GM21515 (cell line): ENCODE measurements around the gene OSBP2.

Source experiments
- ATAC-seq: cut with Tn5 transposase; IDR thresholded peaks from one replicate; pipeline ENCODE4 v1.9.1; 2021; ENCODE audit not compliant: unreplicated experiment

OSBP2 gene

DNA sequence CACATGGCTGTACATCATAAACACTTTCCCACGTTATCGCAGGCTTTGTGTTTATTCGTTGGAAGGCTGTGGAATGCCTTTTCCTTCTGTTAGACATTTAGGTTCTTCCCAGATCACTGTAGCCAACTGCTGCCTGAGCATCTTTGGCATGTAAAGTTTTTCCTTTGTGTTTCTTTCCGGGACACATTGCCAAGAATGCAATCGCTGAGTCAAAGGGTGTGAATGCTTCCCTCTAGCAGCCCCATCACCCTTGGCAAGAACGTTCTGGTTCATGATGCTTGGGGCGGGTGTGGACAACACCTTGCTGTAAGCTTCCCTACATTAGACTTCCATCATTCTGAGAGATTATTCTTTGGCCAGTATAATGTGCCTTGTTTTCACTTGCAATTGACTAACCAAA is 136.2 kb downstream of the OSBP2 start:
- no peak for ATAC-seq

DNA sequence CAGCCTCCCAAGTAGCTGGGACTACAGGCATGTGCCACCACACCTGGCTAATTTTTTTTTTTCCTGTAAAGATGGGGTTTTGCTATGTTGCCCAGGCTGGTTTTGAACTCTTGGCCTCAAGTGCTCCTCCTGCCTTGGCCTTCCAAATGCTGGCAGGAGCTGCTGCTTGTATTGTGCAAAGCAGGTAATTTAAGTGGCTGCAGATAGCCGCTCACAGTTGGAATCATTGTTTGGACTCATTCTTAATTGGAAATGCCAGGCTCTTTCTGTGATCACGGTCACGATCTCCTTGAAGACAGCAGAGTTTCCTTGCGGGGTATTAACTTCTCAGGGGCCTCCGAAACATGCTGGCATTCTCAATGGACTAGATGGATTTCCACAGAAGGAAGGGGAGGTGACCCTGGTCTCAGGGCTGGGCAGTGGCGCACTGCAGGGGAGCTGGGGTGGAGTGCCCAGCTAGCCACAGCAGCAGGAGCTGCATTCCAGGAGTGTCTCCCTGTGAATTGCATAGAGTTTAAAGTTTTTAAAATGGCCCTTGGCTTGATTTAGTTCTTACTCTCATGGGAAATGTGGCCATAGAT is 137.8 kb downstream of the OSBP2 start:
- no peak for ATAC-seq

DNA sequence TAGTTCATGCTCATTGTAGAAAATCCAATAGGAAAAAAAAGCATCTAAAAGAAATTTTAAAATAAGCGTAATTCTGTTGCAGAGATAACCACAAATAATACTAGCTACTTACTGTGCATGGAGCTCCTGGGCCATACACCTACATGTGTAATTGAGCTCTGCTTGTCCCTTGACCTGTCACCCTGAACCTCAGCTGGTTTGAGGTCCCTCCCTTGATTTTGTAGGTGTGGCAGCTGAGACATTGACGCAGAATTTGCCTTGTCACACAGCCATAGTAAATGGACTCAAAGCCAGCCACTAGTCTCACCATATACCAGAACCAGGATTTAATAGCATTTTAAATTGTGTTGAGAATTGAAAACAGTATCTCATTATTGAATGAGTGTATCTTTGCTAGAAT is 138.6 kb downstream of the OSBP2 start:
- no peak for ATAC-seq

DNA sequence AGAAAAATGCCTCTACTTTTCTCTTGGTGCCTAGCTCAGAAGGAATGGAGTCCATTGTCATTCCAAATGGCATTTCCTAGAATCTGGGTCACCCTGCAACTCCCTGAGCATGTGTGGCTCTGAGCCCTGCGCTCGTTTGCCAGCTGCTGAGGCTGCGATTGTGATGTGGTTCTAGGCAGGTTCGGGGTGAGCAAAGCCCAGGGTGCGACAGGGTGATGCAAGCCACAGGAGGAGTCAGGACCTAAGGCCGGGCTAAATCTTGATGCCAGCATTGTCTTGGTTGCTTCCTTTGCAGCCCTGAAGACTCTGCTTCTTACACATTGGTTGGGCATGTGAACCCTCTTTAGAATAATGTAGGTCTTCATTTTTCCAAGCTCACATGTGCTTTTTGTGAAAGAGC is 142.9 kb downstream of the OSBP2 start:
- ATAC-seq = no peak

DNA sequence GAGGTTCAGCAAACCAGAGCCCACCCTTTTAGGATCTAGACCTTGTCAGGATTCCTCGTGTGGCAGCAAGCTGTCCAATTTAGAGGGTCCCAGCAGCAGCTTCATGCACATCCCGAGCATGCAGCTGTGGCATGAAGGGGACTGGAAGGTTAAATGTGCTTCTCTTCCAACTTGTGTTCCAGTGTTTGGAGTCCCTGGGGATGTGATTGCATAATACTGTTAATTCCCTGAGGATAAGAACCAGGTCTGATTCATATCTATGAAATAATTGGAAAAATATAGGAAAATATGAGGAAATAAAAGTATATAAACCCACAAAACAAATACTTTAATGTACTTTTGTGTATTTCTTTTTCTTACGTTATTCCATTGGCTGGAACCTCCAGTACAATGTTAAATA is 143.4 kb downstream of the OSBP2 start:
- ATAC-seq = no peak

DNA sequence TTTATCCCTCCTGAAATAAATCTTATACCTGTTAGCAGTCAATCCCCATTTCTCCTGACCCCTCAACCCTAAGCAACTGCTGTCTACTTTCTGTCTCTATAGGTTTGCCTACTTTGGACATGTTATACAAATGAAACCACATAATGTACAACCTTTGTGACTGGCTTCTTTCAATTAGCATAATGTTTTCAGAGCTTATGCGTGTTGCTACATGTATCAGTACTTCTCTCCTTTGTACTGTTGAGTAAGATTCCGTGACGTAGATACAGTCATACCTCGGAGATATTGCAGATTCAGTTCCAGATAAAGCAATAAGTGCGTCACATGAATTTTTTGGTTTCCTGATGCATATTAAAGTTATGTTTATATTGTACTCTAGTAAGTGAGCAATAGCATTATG is 146.6 kb downstream of the OSBP2 start:
- no peak for ATAC-seq

DNA sequence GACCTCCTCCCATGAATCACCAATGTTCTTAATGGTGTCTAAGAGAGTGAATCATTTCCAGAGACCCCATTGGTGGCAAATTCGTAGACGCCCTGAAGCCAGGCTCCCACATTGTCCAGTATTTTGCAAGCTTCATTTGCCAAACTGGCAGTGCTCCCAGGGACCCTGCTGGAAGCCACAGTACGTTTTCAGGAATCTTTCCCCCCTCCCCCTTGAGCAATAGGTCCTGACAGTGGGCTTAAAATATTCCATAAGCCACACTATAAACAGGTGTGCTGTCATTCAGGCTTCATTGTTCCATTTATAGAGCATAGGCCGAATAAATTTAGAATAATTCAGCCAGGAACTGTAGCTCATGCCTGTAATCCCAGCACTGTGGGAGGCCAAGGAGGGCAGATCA is 148.6 kb downstream of the OSBP2 start:
- ATAC-seq = no peak

DNA sequence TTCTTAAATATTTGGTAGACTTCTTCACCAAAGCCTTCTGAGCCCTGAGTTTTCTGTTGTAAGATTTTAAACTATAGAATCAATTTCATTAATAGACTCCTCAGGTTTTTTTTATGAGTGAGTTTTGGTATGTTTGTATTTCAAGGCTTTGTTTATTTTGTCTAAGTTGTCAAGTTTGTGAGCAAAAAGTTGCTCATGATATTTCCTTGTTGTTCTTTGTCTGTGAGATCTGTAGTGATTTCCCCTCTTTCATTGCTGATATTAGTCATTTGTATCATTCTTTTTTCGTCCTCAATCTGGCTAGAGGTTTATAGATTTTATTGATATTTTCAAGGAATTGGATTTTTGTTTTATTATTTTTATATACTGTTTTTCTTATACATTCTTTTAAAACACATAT is 152.9 kb downstream of the OSBP2 start:
- ATAC-seq = no peak

DNA sequence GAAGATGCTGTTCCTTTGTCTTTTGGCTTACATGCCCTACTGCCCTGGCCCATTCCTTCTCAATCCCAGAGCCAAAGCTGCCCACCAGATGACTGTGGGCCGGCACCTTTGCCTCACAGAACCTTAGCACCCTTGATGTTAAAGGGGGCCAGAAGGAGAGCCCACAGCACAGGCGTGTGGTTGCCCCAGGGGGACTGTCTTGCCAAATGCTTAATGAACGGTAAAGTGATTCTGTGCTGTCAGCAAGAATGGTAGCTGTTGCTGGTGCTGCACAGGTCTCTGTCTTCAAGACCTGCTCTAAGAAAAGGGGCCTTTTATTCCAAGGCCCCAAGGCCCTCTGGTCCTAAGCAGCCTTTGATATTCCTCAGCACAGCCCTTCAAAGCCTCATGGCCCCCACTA is 160.6 kb downstream of the OSBP2 start:
- ATAC-seq = no peak

DNA sequence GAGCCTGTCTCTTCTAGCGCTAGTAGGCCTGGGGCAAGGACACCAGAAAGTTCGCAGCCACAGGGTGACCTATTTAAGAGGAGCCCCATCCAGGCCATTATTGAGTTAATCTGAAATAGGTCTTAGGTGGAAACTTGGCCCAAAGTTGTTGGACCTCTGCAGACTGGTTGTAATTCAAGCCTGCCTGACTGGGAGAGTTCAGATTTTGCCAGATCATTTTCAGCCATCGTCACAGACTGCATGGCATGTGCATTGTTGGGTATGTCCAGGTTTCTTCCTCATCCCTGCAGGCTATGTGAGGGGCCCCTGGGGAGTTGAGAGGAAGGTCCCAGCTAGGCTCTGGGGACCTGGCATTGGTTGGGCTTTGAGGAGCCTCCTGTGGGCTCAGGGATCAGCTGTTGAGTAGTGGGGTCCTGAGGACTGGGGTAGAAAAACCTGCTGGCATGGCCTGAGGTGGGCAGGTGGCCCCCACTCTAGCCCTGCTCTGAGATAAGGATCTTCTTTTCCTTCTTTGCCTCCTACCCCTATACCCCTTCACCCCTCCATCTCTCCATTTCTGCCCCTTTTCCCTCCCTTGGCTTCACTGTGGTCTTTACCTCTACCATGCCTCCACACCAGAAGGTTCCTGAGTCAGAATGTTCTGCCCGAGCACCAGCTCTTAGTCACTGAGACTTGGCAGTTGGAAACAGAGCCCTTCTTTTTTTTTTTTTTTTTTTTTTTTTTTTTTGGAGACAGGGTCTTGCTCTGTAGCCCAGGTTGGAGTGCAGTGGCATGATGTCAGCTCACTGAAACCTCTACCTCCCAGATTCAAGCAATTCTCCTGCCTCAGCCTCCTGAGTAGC is 161.2 kb downstream of the OSBP2 start:
- ATAC-seq = no peak

DNA sequence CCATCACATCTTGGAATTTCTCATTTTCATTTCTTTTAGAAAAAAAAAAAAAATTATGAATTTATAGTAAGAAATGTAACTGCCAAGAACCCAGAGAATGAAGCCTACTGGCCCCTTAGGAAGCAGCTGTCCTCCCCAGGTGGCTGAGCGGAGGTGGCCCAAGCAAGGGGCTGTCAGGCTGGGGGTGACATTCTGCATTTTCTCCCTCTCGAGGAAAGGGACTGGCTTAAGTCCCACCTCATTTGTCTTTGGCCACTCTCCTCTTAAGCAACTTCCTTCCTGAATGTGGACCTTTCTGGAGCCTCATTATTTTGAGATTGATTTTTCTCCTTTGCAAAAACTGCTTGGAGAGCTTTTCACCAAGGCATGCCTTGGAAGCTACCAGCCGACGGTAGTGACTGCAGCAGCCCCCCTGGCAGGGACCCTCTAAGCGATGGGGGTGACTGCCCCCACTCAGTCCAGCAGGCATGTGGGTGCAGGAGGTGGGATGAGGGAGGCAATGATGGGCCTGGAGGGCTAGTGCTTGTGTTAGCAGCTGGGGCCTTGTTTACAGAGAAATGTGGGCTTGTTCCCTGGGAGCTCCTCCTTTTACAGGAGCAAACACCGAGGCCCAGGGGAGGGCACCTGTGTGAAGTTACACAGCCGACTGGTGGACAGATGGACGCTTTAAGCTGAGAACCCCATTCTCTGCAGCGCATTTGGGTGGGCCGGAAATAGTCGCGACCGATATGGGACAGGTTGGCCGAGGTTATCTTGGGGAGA is 162.2 kb downstream of the OSBP2 start:
- ATAC-seq = no peak

DNA sequence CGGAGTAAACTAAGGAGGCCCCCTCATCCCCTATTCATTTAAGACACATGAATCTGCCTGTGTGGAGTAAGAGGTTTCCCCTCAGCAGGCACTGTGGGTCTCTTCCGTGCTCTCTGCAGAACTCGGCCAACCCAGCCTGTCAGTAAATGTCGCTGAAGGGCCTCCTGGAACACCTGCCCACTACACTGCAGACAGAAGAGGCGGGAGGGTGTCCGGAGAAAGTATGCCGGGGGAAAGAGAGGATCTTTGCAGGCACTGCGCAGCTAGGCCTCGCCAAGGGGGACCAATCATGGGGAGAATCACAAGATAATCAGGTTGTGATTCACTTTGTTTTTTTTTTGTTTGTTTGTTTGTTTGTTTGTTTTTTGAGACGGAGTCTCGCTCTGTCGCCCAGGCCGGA is 163.1 kb downstream of the OSBP2 start:
- ATAC-seq = no peak

DNA sequence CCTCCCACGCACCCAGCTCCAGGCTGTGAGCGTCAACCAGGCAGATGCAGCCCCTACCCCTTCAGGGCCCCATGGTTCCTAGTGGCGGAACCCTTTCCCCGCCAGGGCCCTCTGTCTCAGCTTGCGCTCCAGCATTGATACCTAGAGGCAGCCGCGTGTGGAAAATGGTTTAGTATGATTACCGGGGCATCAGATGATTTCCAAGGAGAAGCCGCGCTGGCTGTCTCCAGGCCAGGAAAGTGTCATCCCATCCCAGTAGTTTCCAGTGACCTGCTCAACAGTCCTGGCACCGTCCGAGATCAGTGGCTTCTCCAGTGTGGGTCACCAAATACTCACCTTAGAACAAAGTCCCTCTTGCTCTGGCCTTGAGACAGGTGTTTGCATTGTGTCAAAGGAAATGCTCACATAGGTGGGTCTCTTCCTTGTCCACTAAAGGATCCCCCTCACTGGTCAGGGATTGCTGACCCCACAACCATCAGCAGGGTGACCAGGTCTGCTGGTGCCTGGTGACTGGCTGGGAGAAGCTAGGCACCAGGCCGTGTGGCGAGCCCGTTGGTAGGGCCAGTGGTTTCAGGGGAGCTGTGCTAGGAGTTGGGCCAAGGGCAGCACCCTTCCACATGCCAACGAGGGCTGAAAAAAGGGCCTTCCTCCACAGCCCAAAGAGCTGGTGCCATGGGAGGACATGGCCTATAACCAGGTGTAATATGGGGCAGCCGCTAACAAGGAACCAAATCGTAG is 164.5 kb downstream of the OSBP2 start:
- no peak for ATAC-seq

DNA sequence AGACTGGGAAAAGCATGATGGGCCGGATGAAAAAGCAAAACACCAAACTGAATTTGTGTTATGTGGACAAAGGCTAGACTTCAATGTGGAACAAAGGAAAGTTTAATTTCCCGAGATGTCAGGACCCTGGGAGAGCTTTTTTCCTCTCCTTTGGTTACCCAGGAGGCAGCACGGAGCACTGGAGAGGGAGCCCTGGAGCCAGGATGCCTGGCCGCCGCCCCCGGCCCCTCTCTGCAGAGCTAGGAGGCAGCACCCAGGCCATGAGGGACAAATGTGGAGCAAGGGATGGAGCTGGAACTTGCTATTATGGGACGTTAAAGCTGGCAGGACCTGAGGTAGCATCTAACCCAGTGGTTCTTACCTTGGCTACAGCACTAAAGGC is 165.0 kb downstream of the OSBP2 start:
- no peak for ATAC-seq

DNA sequence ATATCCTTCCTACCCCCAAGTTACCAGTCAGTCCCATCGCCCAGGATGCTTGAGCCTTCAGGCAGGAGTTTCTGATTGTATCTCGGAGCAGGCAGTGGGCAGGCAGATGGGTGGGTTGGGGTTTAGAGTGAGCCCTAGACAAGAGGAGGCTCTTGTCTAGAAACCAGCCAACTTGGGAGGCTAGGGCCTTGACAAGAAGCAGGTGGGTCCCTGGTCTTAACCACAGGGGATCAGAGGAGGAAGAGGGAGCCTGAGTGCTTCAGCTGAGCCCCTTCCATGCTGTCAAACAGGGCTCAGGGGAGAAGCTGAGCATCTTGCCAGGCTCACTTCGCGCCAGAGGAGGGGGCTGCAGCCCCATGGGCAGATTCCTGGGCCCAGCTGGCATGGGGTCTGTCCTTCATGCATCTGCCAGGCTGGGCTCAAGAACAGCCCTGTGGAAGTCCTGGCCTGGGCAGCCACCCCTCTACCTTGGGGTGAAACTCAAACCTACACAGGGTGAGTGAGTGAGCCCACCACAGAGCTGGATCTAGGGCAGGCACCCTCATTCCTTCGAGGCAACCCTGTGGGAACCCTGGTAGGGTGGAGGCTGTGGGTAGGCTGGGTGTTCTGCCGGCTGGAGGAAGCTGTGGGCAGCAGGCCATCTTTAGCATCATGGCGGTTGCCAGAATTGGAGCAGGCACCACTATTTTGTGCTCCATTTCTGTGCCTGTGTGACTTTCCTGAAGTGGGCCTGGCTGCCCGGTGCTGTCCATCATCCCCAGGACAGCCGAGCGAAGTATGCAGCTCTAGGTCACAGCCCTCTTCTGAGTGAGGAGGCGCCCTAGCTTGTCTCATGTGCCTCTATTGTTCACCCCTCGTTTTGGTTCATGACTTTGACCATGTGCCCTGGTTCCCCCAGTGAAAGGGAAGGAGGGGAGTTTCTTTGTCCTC is 165.8 kb downstream of the OSBP2 start:
- no peak for ATAC-seq

DNA sequence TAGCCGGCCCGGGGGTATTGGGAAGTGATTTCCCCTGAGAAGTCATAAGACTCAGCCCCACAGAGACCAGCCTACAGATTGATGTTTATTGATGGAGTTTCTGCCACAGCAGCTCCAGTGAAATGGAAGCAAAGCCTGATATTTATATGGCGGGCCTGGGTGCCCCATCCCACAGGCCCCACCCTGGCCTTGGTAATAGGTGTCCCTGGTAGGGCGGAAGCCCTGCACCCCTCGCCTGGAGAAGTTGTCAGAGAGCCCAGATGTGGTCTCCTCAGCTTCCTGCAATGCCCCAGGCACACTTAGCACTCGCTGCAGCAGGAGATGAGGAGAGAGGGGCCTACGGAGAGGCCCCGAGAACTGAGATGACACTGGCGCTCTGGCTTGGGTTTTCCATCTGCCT is 166.5 kb downstream of the OSBP2 start:
- ATAC-seq = no peak

DNA sequence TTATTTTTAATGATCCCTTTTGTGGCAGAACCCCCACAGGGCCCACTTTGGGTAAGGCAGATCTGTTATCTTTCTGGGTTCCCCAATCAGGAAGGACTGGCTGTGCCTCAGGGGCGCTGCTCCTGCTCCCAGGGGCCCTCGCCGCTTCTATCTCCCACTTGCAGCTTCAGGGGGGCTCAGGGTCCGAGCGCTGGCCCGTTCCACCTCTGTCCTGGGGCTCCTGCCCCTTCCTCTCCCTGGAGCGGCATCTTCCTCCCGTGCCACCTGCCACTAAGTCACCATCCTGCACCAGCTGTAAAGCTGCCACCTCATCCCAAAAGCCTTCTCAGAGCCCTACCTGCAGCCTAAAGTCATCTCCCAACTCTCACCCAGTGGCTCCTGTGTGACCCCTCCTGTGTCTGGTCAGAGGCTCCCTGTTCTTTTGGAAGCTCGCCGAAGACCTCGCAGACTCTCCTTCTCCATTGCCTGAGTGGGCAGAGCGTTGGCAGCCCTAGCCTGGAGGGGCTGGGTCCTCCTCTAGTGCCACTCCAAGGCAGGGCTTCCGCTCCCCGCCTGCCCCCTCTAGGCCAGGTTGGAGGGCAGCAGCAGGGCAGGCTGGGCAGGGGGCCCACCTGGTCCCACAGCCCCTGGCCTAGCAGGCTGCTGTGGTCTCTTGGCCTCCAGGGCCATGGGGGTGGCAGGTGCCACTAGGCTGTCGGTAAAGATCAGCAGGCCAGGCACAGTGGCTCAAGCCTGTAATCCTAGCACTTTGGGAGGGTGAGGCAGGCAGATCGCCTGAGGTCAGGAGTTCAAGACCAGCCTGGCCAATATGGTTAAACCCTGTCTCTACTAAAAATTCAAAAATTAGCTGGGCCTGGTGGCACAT is 167.2 kb downstream of the OSBP2 start:
- ATAC-seq = no peak

DNA sequence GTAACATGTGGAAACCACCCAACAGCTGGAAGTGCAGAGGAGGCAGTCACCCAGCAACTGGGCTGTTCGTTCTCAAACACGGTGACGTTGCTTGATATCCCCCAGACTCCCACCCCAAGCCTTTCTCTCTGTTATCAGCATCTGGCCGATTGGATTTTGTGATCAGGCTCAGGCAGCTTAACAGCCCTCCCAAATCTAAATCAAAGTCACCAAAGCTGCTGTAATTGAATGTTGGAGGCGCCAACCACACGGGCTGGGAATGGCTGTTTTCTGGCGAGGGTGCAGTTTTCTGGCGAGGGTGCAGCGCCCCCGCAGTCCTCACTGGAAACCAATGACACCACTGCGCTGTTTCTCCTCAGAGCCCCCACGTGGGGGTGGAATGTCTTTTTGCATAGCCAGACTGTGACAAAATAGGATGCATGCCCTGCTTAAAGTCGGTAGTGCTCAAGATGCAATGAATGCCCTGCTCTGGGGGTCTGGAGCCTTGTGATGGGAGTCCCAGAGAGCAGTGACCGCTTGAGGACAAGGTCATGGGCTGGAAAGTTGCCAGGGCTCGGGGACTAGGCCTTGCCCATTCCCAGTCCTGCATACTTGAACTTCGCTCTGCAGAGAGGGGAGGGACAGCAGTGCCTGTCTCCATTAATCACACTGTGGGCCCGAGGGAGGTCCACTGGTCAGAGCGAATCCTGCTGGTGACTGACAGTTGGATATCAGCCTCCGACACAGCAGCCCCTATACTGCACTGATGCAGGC is 168.6 kb downstream of the OSBP2 start:
- no peak for ATAC-seq
